NAMALWA (cell line): ENCODE measurements around the gene LUZP2.

Experiments used
- DNase-seq: peaks from one replicate; pipeline ENCODE4 v3.0.0-alpha.2; 2015; ENCODE audit warnings: low spot score

LUZP2 gene

GRCh38 chr11:24716403-24716802 lies 219.6 kb downstream of the LUZP2 start:
- DNase-seq, result no peak

GRCh38 chr11:24723231-24723630 lies 226.4 kb downstream of the LUZP2 start:
- no peak for DNase-seq

DNA sequence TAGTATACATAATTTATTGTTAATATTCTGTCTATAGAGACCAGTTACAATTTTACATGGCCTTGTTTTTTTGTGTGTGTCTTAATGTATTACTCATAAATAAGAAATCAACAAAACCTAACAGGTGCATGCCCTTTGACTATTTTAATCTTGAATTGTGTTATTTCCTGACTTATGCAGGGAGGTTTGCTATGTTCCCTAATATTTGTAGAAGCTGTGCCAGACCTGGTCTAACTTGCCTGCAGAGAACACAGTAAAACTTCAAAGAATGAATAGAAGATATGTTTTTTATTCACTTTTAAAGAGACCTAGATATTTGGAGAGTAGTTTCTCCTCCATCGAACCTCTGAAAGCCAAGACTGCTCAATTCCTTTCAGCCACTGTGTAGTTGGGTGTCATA lies 234.7 kb downstream of the LUZP2 start:
- no peak for DNase-seq

DNA sequence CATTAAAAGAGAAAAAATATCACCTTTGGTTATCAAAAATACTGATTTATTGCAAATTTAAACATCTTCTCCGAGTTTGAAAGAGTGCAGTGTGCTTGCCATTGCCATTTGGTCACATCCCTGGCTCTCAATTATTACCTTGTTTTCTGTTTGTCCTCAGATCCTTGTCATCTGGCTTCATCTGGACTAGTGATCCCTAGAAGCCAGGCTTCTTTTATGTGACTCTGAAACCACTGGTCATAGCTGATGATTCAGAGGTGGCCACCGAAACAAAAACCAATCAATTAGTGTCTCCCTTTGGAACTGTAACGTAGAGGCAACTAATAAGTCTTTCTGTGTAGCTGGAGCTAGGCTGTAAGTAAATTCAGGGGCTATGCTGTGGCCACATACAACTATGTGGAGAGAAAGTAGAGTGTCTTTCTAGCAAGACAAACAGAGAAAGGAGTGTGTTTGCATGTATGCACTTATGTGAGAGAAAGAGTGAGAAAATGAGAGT lies 237.9 kb downstream of the LUZP2 start:
- no peak for DNase-seq

DNA sequence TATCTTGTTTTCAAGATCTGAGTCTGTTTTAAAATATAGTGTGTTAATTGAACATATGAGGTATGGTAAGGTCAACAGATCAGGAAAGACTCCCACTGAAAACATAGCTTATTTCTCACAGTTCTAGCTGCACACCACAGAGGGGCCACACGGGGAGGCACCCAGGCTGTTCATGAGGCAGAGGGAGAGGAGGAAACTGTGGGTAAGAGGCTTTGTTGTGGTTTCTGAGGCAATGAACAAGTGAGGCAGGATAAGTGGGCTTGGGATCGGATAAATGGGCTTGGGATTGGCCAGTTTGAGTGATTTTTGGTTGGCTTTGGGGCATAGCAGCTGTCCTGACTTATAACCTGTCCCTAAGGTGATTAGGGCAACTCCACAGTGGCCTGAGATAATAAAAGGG lies 242.1 kb downstream of the LUZP2 start:
- DNase-seq, result no peak

DNA sequence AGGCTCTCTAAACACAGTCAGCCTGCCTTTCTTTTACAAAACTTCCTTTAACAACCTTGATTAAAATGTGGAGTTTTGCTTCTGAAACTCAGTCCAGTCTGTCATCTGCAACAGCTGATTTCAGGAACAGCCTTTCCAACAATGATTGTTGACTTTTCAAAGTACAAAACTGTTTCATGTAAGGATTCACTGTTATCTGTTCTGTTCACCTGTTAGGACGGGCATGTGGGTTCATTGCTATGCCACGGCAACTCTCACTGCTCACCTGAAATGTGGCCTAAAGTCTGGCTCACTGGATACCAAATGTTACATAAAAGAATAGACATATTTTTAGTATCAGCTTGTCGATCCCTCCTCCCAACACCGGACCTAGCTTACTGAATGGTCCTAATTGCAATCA lies 242.8 kb downstream of the LUZP2 start:
- no peak for DNase-seq

DNA sequence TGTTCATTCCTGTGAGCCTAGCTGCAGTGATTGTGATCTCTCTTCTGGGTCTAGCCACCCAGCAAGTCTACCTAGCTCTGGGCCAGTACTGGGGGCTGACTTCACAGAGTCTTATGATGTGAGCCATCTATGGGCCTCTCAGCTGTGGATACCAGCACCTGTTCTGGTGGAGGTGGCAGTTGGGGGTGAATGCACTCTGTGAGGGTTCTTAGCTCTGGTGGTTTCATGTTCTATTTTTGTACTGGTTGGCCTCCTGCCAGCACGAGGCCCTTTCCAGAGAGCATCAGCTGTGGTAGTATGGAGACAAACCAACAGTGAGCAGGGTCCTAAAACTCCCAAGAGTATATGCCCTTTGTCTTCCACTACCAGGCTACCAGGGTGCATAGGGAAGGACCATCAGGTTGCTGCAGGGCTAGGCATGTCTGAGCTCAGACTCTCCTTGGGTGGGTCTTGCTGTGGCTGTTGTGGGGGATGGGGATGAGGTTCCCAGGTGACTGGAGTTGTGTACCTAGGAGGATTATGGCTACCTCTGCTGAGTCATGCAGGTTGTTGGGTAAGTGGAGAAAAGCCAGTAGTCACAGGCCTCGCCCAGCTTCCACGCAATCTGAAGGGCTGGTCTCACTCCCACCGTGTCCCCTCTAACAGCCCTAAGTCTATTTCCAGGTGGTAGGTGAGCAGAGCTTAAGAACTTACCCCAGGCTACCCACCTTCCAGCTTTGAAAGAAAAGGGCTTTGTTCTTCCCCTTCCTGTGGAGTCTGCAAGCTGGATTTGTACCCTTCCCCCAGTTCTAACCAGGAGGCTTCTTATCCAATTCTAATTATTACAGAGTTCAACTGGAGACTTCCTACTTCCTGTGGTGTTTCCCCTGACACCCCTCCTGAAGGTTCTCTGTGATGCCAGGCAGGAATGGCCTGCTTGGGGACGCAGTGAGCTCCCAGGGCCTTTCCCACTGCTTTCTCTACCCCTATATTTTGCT lies 250.7 kb downstream of the LUZP2 start:
- DNase-seq, result peak; percentile 44

DNA sequence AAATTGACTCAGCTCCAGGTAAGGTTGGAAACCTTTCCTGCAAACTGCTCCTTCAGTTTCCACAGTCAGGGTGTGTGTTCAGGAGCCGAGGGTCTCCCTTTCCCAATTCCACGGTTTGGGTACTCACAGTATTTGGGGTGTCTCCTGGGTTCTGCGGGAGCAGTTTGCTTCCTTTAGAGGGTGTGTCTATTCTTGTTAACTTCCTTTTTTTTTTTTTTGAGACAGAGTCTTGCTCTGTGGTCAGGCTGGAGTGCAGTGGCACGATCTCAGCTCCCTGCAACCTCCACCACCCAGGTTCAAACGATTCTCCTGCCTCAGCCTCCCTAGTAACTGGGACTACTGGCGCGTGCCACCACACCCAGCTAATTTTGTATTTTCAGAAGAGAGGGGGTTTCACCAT lies 251.4 kb downstream of the LUZP2 start:
- no peak for DNase-seq

DNA sequence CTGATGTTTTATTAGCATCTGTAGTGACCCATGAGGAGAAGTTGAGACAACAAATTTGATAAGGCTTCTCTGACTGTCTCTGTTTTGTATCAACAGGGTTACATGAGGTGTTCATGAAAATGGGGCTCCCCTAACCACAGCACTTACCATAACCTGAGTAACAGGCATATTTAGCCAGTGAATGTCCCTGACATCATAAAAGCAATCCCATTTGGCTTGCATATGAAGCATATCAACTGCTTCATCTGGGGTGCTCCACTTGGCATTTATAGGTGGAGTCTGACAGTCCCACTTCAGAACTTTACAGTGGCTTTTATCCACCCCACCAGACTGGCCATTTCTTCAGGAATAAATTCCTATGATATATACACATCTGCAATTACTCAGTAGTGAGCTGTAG lies 257.6 kb downstream of the LUZP2 start:
- DNase-seq, result no peak

DNA sequence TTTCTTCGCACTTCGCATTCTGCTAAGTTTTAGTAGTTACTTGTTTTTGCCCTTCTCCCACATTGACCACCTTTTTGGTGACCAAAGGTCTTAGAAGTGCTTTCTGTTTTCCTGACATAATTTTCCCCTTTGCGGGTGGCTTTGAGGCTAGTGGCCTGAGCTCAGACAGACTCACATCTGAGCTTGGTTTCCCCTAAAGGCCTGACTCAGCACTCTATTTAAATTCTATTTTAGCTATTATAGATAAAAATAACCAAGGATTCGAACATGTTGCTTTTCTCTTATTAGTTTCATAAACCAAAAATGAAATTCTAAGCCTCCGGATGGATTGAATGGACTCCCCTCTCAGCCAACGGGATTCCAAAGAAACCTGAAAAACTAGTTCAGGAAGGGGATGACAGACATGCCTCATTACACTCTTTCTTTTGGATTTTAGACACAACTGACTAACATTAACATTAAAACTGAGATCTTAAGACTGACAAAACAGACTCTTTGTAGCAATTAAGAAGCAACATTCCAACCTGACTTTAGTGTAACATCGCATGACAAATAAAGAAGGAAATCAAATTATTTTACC lies 258.5 kb downstream of the LUZP2 start:
- DNase-seq, result no peak

DNA sequence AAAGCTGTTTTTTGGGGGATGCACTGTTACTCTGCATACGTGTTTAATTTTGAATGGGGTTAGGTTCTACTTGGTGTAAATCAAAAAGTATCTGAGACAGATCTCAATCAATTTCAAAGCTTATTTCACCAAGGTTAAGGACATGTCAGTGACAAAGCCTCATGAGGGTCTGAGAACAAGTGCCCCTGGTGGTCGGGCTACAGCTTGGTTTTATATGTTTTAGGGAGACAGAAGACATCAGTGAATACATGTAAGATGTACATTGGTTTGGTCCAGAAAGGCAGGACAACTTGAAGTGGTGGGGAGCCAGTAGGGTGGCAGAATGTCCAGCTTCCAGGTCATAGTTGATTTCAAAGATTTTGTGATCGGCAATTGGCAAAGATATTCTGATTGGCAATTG lies 262.9 kb downstream of the LUZP2 start:
- DNase-seq, result no peak

DNA sequence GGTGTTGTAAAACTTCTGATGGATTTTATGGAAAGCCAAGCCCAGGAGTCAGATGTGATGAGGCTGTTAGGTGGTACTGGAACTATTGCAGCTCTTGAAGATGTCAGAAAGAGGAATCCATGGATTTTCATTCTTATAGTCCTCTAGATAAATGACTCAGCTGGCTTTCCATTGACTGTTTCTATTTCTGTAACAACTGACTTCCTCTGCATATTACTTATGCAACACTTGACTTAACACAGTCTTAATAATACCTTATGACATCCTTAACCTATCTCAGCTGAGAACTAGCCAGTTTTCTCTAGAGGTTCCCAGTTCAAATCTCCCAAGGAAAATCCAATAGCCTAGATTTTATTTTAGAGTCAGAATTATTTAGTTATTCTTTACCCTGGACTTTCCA lies 263.8 kb downstream of the LUZP2 start:
- no peak for DNase-seq

DNA sequence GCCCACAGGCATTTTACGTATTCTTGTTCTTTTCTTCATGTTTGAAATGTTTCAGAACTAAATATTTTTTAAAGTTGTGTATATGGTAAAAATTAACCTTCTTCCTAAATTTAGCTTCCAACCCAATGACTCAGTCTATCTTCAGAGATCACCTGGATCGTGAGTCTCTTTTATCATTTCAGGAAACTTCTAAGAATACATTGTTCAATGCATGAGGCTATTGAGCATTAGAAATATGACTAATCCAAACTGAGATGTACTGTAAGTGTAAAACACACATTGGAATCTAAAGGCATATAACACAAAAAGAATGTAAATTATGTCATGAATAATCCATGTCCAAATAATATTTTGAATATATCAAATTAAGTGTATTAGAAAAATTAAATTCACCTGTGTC lies 265.2 kb downstream of the LUZP2 start:
- no peak for DNase-seq

DNA sequence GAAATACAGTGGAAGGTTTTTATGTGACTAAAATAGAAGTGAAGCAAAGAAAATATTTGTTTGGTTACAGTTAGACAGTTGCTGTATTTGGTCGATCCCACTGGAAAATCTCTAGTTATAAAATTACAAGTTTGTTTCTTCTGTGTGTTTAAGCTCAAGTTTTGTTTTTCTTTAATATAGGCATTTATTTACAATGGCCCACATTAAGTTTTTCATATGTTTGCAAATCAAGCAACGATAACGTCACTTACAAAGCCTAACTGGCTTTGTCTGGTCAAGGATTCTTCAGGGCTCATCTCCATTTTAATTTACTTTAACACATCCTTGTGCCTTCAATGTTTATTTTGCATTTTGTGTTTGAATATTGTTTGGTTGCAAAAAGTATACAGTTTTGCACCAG lies 270.6 kb downstream of the LUZP2 start:
- DNase-seq, result no peak

GRCh38 chr11:24773322-24773721 lies 276.5 kb downstream of the LUZP2 start:
- no peak for DNase-seq

GRCh38 chr11:24779791-24780190 lies 282.9 kb downstream of the LUZP2 start:
- no peak for DNase-seq

DNA sequence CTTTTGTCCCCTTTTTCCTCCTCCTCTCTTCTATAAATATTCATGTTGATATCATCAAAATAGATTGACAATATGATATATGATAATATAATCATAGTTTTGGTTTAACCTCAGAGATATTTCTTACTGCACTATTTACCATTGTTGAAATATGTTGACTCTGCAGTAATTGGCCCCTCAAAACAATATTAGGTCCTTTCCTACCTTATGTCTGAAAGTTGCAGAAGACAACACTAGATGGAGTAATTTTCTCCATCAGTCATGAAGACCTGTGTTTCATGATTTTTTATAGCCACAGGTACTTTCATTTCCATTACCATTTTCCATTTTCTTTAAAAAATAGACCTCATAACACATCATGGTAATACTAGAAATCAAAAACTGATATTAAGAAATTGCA lies 284.4 kb downstream of the LUZP2 start:
- no peak for DNase-seq

- no peak for DNase-seq
Observed at GRCh38 chr11:24793479-24793878, 296.6 kb downstream of the LUZP2 start.

DNA sequence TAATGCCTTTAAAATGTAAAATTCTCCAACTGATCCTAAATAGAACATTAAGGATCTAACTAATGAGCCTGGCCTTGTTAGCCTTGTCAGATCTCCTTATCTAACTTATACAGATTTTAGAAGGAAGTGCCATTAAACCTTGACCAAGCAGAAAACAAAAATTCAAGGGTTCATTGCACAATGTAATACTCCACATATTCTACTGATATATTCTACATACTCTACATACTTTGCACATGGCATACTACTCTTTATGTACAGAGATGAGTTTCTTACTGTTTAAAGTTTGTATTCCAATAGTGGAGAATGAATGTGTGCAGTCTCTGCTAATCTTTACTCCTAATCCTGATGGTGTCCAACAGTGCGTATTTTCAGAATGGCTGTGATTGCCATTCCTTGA lies 297.2 kb downstream of the LUZP2 start:
- no peak for DNase-seq

DNA sequence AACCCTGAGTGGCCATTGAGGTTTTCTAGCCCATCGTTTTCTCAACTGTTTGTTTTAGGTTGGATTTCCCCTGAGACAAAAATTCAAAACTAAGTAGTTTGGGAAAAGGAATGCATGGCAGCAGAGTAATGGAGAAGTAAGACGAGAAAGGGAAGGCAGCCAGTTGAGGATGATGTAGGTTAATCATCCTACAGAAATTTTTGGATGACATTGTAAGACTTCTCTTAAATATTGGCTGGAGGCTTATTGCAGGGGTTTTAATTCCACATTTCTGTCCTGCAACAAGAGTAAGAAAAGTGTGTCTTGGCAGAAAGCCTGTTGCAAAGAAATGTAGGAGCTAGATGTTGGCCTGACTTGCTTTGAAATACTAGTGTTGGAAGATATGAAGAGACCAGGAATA lies 308.8 kb downstream of the LUZP2 start:
- DNase-seq, result no peak

DNA sequence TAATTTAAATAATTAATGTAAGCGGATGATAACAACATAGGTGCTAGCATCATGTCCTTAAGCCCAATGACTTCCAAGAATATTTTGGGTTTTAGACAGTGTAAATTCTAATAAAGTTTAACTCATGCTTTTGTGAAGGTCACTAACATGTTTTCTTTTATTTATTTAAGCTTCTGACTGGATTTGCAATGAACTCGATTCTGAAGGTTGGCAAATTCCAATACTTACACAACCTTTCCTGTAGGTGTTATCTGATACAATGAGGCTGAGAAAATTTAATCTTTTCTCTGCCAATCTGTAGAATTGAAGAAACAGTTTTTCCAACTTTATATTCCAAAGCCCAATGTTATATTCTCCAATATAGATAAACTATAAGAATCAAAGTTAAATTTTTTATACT lies 311.3 kb downstream of the LUZP2 start:
- no peak for DNase-seq

GRCh38 chr11:24819006-24819405 lies 322.2 kb downstream of the LUZP2 start:
- no peak for DNase-seq

GRCh38 chr11:24819863-24820434 lies 323.1 kb downstream of the LUZP2 start:
- DNase-seq, result no peak
